Suprapubic skin (tissue), 4 donors: ENCODE data around the gene S100B. TPM values are rescaled to one million over a fixed set of nuclear protein-coding genes. Genes with fewer than 3 reads are reported as not detected.

Source experiments
- DNase-seq, 2 donors: peaks; one replicate each; pipeline ENCODE4 v3.0.0-alpha.2; 2019; ENCODE audit warnings: low spot score in 2 of 2
- H3K27ac ChIP-seq: fragments of 200-600 bp; sonication (generic); one replicate; pipeline ENCODE4 v1.5.1; 2019
- H3K27me3 ChIP-seq: fragments of 200-600 bp; sonication (generic); one replicate; pipeline ENCODE4 v1.5.1; 2019
- H3K36me3 ChIP-seq: fragments of 200-600 bp; sonication (generic); one replicate; pipeline ENCODE4 v1.5.1; 2019
- H3K4me1 ChIP-seq: fragments of 200-600 bp; sonication (generic); one replicate; pipeline ENCODE4 v1.5.1; 2019
- H3K4me3 ChIP-seq: fragments of 200-600 bp; sonication (generic); one replicate; pipeline ENCODE4 v1.5.1; 2019; ENCODE audit warnings: mild to moderate bottlenecking
- H3K9me3 ChIP-seq: fragments of 200-600 bp; sonication (generic); one replicate; pipeline ENCODE4 v1.5.1; 2019
- CTCF ChIP-seq, 2 donors: fragments of 200-600 bp in 1 of 2; fragments of 450-650 bp in 1 of 2; sonication (generic) in 1 of 2; IDR thresholded peaks; one replicate each; pipeline ENCODE4 v1.5.1; 2016 to 2019; ENCODE audit warnings: antibody characterized with exemption in 2 of 2, mild to moderate bottlenecking in 1 of 2, moderate library complexity in 1 of 2
- EP300 ChIP-seq: sonication (generic); formaldehyde crosslinking; IDR thresholded peaks from one replicate; pipeline ENCODE4 v1.6.1; 2017; ENCODE audit warnings: antibody characterized with exemption
- POLR2A ChIP-seq, 2 donors: fragments of 450-650 bp; IDR thresholded peaks; one replicate each; pipeline ENCODE4 v1.6.1; 2017; ENCODE audit warnings: antibody characterized with exemption in 2 of 2, mild to moderate bottlenecking in 2 of 2, moderate library complexity in 2 of 2
- POLR2AphosphoS5 ChIP-seq, 3 donors: sonication (generic); formaldehyde crosslinking; IDR thresholded peaks; one replicate each; pipeline ENCODE4 v1.6.1; 2017; ENCODE audit warnings: antibody characterized with exemption in 3 of 3
- WGBS: methylation state at CpG from one replicate; pipeline ENCODE4 v1.1.5; 2018; 5-methylcytosine and 5-hydroxymethylcytosine counted together
- total RNA-seq, 4 donors: library from RNA; depleted of rRNA; stranded (reverse); fragments of >200 nt; gene quantifications; one replicate each; pipeline ENCODE4 v1.1.0, GENCODE V29; 2016

The S100B gene
- total RNA-seq, 4 donors from 2014 or later: 11.4 to 16.5 (median 14.2) TPM

GRCh38 chr21:46646541-46647154, 41.8 kb upstream of the S100B start:
- WGBS: 83% methylated on average over 9 of the region's 9 CpGs
- Histone ChIP-seq H3K9me3 (no peaks in the 10 kb centered on the region), H3K4me1 (no peaks in the 10 kb centered on the region), H3K4me3 (no peak overlapping the region), H3K36me3 (peaks cover 92% of the 10 kb centered on the region), H3K27ac (no peak overlapping the region), H3K27me3 (no peaks in the 10 kb centered on the region)
- DNase-seq: no peak
- TF ChIP-seq EP300 (no peak), POLR2A (IDR thresholded peaks at IDR 0.05) (no peak), CTCF (IDR thresholded peaks at IDR 0.05) (no peak), POLR2AphosphoS5 (IDR thresholded peaks at IDR 0.05) (no peak)

- Histone ChIP-seq H3K9me3 (no peaks in the 10 kb centered on the region), H3K36me3 (peaks cover 92% of the 10 kb centered on the region), H3K4me1 (no peaks in the 10 kb centered on the region), H3K27ac (no peak overlapping the region), H3K4me3 (no peak overlapping the region), H3K27me3 (no peaks in the 10 kb centered on the region)
- 83% methylated on average over 5 of the region's 5 CpGs for WGBS
- TF ChIP-seq POLR2AphosphoS5 (IDR thresholded peaks at IDR 0.05) (no peak), POLR2A (IDR thresholded peaks at IDR 0.05) (no peak), EP300 (no peak), CTCF (IDR thresholded peaks at IDR 0.05) (no peak)
- DNase-seq: no peak
These were observed 41.0 kb upstream of the S100B start for GRCh38 chr21:46645840-46646239.

GRCh38 chr21:46643379-46644177, 38.7 kb upstream of the S100B start:
- 80% methylated on average over 12 of the region's 12 CpGs for WGBS
- H3K27ac ChIP-seq: no peak overlapping the region
- peaks cover 71% of the 10 kb centered on the region for H3K36me3 ChIP-seq
- TF ChIP-seq POLR2A (IDR thresholded peaks at IDR 0.05) (no peak), EP300 (no peak), POLR2AphosphoS5 (IDR thresholded peaks at IDR 0.05) (no peak), CTCF (IDR thresholded peaks at IDR 0.05) (no peak)
- no peaks in the 10 kb centered on the region for H3K9me3 ChIP-seq
- no peak overlapping the region for H3K4me3 ChIP-seq
- peaks cover 16% of the 10 kb centered on the region for H3K4me1 ChIP-seq
- no peak for DNase-seq
- H3K27me3 ChIP-seq: no peaks in the 10 kb centered on the region

- WGBS: 63% methylated on average over 8 of the region's 8 CpGs
- H3K4me1 ChIP-seq: peaks cover 35% of the 10 kb centered on the region
- TF ChIP-seq POLR2AphosphoS5 (IDR thresholded peaks at IDR 0.05) (no peak), POLR2A (IDR thresholded peaks at IDR 0.05) (no peak), EP300 (no peak), CTCF (IDR thresholded peaks at IDR 0.05) (no peak)
- peaks cover 53% of the 10 kb centered on the region for H3K36me3 ChIP-seq
- no peak overlapping the region for H3K27ac ChIP-seq
- no peak for DNase-seq
- H3K4me3 ChIP-seq: no peak overlapping the region
- H3K9me3 ChIP-seq: no peaks in the 10 kb centered on the region
- no peaks in the 10 kb centered on the region for H3K27me3 ChIP-seq
These were observed 36.8 kb upstream of the S100B start for GRCh38 chr21:46641656-46642055.
